ENCODE data around the gene MRFAP1.

MRFAP1 gene

DNA sequence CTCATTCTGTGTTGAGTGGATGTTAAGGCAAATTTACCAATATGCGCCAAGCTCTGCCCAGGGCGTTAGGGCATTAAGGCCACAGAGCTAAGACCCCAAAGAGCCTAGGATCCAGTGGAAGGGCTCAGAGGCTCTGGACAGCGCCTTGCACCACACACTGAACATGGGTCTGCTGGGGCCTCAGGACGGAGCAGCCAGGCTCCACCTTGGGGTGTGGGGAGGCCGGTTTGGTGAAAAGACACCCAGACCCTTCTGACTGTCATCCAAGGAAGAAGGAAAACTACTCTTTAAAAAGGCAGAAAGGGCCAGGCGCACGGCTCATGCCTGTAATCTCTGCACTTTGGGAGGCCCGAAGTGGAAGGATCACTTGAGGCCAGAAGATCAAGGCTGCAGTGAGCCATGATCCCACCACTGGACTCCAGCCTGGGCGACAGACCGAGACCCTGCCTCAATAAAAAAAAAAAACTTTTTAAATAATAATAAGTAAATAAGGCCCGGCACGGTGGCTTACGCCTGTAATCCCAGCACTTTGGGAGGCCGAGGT lies 1.3 kb upstream of the MRFAP1 start:
- WGBS (ENCODE audit: insufficient coverage), result 95% methylated on average over 7 of the region's 14 CpGs
- Histone ChIP-seq H3K27ac (ENCODE audit: insufficient read depth in 1 of 2, low read depth in 1 of 2, low read length in 2 of 2, poor library complexity in 1 of 2, severe bottlenecking in 2 of 2) (no peak overlapping the region), H3K36me3 (ENCODE audit: control insufficient read depth in 4 of 4, insufficient read depth in 4 of 4, low read length in 3 of 4) (peaks cover 7 to 21% (median 15%) of the 10 kb centered on the region in 4 experiments), H3K27me3 (replicated peaks in 2 of 5; ENCODE audit: control insufficient read depth in 4 of 5, insufficient read depth in 5 of 5, low read length in 4 of 5) (no peaks in the 10 kb centered on the region), H3K4me3 (ENCODE audit: control insufficient read depth in 1 of 7, extremely low read depth in 1 of 7, insufficient read depth in 4 of 7, low read depth in 2 of 7, low read length in 6 of 7) (no peak overlapping the region), H3K4me1 (ENCODE audit: control extremely low read depth in 1 of 4, control insufficient read depth in 4 of 4, insufficient read depth in 4 of 4, low read length in 3 of 4) (peaks cover 12 to 30% (median 19%) of the 10 kb centered on the region in 4 experiments), H3K9me3 (ENCODE audit: control extremely low read depth in 1 of 5, control insufficient read depth in 4 of 5, insufficient read depth in 2 of 5, low read depth in 1 of 5, low read length in 4 of 5) (no peaks in the 10 kb centered on the region)
- no peak for DNase-seq
- ChIA-PET POLR2A (no interaction called here), CTCF (no interaction called here)

DNA sequence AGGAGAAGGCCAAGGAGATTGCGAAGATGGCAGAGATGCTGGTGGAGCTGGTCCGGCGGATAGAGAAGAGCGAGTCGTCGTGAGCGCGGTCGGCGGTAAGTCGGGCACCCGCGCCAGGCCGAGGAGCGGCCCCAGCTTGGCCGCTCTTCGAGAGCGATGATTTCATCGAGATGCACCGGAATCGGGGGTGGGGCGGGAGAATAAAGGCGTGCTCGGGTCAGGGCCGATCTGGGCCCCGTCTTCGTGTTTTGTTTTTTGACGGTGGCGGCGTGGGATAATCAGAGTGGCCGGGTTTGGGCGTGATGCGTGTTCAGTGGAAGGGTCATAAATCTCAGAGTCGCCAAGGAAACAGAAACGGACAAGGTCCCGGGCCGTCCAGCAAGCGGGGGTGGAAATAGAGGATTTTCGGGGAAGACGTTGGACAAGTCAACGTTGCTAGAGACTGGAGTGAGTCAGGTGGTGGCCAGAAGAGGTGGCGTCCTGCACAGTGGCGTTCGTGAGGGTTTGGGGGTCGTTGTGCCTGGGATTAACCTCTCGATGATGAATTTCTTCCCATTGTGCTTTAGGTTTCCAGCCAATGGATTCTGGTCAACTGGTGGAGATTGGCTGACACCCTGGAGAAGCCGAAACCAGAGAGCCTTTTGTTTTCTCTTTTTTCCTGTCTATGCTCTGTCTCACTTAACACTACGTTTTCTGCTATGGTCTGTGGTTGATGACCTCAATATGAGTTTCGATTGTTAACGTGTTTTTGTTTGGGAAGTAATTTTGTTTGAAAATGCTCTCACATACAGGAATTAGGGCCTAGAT lies 882 bp downstream of the MRFAP1 start:
- WGBS (ENCODE audit: insufficient coverage), result under 1% methylated on average over 47 of the region's 50 CpGs

DNA sequence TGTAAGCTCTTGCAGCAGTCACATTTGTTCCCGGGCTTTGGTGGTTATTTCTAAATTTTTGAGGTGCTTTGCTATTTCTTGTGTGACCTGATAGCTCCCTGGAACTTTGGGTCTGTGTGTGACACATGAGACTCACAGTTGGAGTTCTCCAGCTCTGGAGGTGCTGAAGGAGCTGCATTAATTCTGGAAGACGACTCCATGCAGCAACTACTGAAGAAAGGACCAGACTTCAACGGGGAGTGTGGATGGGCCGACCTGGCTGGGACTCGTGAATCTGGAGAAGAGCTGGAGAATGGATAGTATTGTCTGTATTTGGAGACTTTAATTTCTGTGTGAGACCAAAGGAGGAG lies 1.5 kb downstream of the MRFAP1 start:
- H3K4me3 ChIP-seq (ENCODE audit: control insufficient read depth in 1 of 7, extremely low read depth in 1 of 7, insufficient read depth in 4 of 7, low read depth in 2 of 7, low read length in 6 of 7), result peak overlapping the region in 6 of 7 experiments; percentile 84 to 98 (median 94)
- peaks cover 7 to 21% (median 15%) of the 10 kb centered on the region in 4 experiments for H3K36me3 ChIP-seq (ENCODE audit: control insufficient read depth in 4 of 4, insufficient read depth in 4 of 4, low read length in 3 of 4)
- ChIA-PET CTCF (interaction anchor here (0.7 to 2.0 kb wide), 4 partner anchors 17 to 74 kb away, joined by 3 to 4 read pairs (median 3); partner anchors contain the start of gene BLOC1S4), POLR2A (interaction anchor here (0.6 to 1.4 kb wide), 2 partner anchors 31 to 65 kb away, joined by 5 to 9 read pairs; no protein-coding TSS in a partner anchor)
- H3K9me3 ChIP-seq (ENCODE audit: control extremely low read depth in 1 of 5, control insufficient read depth in 4 of 5, insufficient read depth in 2 of 5, low read depth in 1 of 5, low read length in 4 of 5), result no peaks in the 10 kb centered on the region
- no peak for DNase-seq
- no peaks in the 10 kb centered on the region for H3K27me3 ChIP-seq (replicated peaks in 2 of 5; ENCODE audit: control insufficient read depth in 4 of 5, insufficient read depth in 5 of 5, low read length in 4 of 5)
- WGBS (ENCODE audit: insufficient coverage), result 94% methylated on average over 3 of the region's 5 CpGs
- peak overlapping the region; percentile 27 to 98 for H3K27ac ChIP-seq (ENCODE audit: insufficient read depth in 1 of 2, low read depth in 1 of 2, low read length in 2 of 2, poor library complexity in 1 of 2, severe bottlenecking in 2 of 2)
- peaks cover 12 to 30% (median 18%) of the 10 kb centered on the region in 4 experiments for H3K4me1 ChIP-seq (ENCODE audit: control extremely low read depth in 1 of 4, control insufficient read depth in 4 of 4, insufficient read depth in 4 of 4, low read length in 3 of 4)

More for the DNA sequence above, 882 bp downstream of the MRFAP1 start:
- DNase-seq, result peak; percentile 24 to 66 (median 56)
- no peaks in the 10 kb centered on the region for H3K9me3 ChIP-seq (ENCODE audit: control extremely low read depth in 1 of 5, control insufficient read depth in 4 of 5, insufficient read depth in 2 of 5, low read depth in 1 of 5, low read length in 4 of 5)
- H3K27ac ChIP-seq (ENCODE audit: insufficient read depth in 1 of 2, low read depth in 1 of 2, low read length in 2 of 2, poor library complexity in 1 of 2, severe bottlenecking in 2 of 2), result peak overlapping the region; percentile 93 to 98
- peak overlapping the region; percentile 84 to 98 (median 93) for H3K4me3 ChIP-seq (ENCODE audit: control insufficient read depth in 1 of 7, extremely low read depth in 1 of 7, insufficient read depth in 4 of 7, low read depth in 2 of 7, low read length in 6 of 7)
- H3K36me3 ChIP-seq (ENCODE audit: control insufficient read depth in 4 of 4, insufficient read depth in 4 of 4, low read length in 3 of 4), result peaks cover 7 to 21% (median 15%) of the 10 kb centered on the region in 4 experiments
- ChIA-PET POLR2A (interaction anchor here (0.6 to 1.4 kb wide), 7 partner anchors 26 to 69 kb away, joined by 3 to 7 read pairs (median 4); partner anchors contain the start of gene MRFAP1L1), CTCF (interaction anchor here (0.6 to 2.0 kb wide), 6 partner anchors 18 to 1071 kb away, joined by 3 to 4 read pairs (median 3); partner anchors contain the start of gene BLOC1S4)
- H3K4me1 ChIP-seq (ENCODE audit: control extremely low read depth in 1 of 4, control insufficient read depth in 4 of 4, insufficient read depth in 4 of 4, low read length in 3 of 4), result peaks cover 12 to 30% (median 18%) of the 10 kb centered on the region in 4 experiments
- no peaks in the 10 kb centered on the region for H3K27me3 ChIP-seq (replicated peaks in 2 of 5; ENCODE audit: control insufficient read depth in 4 of 5, insufficient read depth in 5 of 5, low read length in 4 of 5)

DNA sequence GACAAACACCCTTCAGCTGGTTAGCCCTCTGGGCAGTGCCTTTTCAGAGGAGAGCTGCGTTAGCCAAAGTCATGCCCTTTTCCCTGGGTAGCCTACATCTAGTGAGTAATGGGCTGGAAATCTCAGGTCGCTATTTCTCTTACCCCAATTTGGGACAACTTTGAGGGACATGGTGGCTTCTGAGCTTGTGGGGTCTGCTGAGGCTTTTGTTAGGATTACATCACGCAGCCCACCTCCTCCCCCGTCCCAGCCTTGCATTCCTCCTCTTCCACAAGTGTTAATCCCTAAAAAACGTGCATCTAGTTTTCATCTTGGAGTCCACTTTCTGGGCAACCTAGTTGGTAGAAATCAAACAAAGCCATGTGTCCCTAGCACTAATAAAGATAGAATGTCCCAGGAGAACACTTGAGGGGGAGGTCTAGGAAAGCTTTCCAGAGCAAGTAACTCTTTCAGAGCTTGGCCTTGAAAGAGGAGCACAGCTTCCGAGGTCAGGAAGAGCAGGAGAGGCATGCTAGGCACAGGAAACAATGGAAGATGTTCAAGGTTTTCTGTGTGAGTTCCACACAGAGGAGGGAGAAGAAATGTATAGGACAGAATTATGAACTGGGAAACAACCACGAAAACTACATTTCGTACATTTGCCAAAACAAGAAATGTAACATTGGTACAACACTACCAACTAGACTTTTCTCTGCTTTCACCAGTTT lies 2.8 kb downstream of the MRFAP1 start:
- Histone ChIP-seq H3K27ac (ENCODE audit: insufficient read depth in 1 of 2, low read depth in 1 of 2, low read length in 2 of 2, poor library complexity in 1 of 2, severe bottlenecking in 2 of 2) (no peak overlapping the region), H3K9me3 (ENCODE audit: control extremely low read depth in 1 of 5, control insufficient read depth in 4 of 5, insufficient read depth in 2 of 5, low read depth in 1 of 5, low read length in 4 of 5) (no peaks in the 10 kb centered on the region), H3K4me1 (ENCODE audit: control extremely low read depth in 1 of 4, control insufficient read depth in 4 of 4, insufficient read depth in 4 of 4, low read length in 3 of 4) (peaks cover 12 to 30% (median 18%) of the 10 kb centered on the region in 4 experiments), H3K27me3 (replicated peaks in 2 of 5; ENCODE audit: control insufficient read depth in 4 of 5, insufficient read depth in 5 of 5, low read length in 4 of 5) (no peaks in the 10 kb centered on the region), H3K36me3 (ENCODE audit: control insufficient read depth in 4 of 4, insufficient read depth in 4 of 4, low read length in 3 of 4) (peaks cover 7 to 21% (median 15%) of the 10 kb centered on the region in 4 experiments), H3K4me3 (ENCODE audit: control insufficient read depth in 1 of 7, extremely low read depth in 1 of 7, insufficient read depth in 4 of 7, low read depth in 2 of 7, low read length in 6 of 7) (no peak overlapping the region)
- ChIA-PET CTCF (interaction anchor here (1.2 to 1.4 kb wide), 2 partner anchors 11 to 19 kb away, joined by 3 to 4 read pairs; no protein-coding TSS in a partner anchor), POLR2A (interaction anchor here (1.3 to 1.4 kb wide), 2 partner anchors 15 to 30 kb away, joined by 4 to 5 read pairs; no protein-coding TSS in a partner anchor)
- DNase-seq, result no peak
- 96% methylated on average over 5 of the region's 8 CpGs for WGBS (ENCODE audit: insufficient coverage)

DNA sequence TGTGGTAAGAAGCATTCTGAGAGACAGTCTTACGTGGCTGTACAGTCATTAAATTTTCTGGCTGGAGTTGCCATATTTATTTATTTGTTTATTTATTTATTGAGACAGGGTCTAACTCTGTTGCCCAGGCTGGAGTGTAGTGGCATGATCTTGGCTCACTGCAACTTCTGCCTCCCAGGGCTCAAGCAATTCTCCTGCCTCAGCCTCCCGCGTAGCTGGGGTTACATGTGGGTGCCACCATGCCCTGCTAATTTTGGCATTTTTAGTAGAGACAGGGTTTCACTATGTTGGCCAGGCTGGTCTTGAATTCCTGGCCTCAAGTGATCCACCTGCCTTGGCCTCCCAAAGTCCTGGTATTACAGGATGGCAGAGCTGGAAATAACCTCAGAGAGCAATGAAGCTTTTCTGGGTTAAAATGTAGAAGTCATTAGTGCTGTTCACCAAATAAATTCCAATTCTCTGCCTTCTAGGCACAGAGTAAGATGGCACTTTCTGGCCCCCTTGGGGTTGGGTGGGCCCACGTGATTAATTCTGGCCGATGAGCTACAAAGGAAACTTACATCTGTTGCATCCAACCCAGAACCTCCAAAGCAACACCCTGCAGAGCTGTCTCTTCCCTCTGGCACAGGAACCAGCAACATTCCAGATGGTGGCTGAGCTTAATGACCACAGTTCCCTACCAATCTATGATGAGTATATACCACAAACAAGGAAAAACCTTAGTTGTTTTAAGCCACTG lies 4.5 kb downstream of the MRFAP1 start:
- Histone ChIP-seq H3K27ac (ENCODE audit: insufficient read depth in 1 of 2, low read depth in 1 of 2, low read length in 2 of 2, poor library complexity in 1 of 2, severe bottlenecking in 2 of 2) (no peak overlapping the region), H3K4me1 (ENCODE audit: control extremely low read depth in 1 of 4, control insufficient read depth in 4 of 4, insufficient read depth in 4 of 4, low read length in 3 of 4) (peaks cover 12 to 28% (median 17%) of the 10 kb centered on the region in 4 experiments)

DNA sequence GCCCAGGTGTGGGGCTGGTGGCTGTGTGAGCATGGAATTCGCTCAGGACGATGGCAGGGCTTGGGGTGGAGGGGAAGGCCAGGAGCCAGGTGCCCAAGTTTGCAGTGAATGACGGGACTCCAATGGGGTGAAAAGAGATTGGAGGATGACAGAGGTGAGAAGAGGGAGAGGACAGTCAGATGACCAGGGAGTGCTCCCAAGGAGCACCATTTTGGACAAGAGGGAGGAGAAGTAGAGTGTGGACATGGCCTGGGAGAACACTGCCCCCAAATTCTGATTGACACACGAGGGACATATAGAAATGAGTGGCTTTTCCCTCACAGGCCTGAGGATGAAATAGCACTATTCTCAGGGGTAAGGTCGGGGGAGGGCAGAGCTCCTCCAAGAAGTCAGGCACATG lies 6.7 kb downstream of the MRFAP1 start:
- Histone ChIP-seq H3K36me3 (ENCODE audit: control insufficient read depth in 4 of 4, insufficient read depth in 4 of 4, low read length in 3 of 4) (peaks cover 7 to 15% (median 13%) of the 10 kb centered on the region in 4 experiments), H3K4me3 (ENCODE audit: control insufficient read depth in 1 of 7, extremely low read depth in 1 of 7, insufficient read depth in 4 of 7, low read depth in 2 of 7, low read length in 6 of 7) (no peak overlapping the region), H3K9me3 (ENCODE audit: control extremely low read depth in 1 of 5, control insufficient read depth in 4 of 5, insufficient read depth in 2 of 5, low read depth in 1 of 5, low read length in 4 of 5) (peaks cover 0 to 6% (median 0%) of the 10 kb centered on the region in 5 experiments), H3K4me1 (ENCODE audit: control extremely low read depth in 1 of 4, control insufficient read depth in 4 of 4, insufficient read depth in 4 of 4, low read length in 3 of 4) (peaks cover 3 to 10% (median 6%) of the 10 kb centered on the region in 4 experiments), H3K27ac (ENCODE audit: insufficient read depth in 1 of 2, low read depth in 1 of 2, low read length in 2 of 2, poor library complexity in 1 of 2, severe bottlenecking in 2 of 2) (no peak overlapping the region), H3K27me3 (replicated peaks in 2 of 5; ENCODE audit: control insufficient read depth in 4 of 5, insufficient read depth in 5 of 5, low read length in 4 of 5) (no peaks in the 10 kb centered on the region)
- ChIA-PET POLR2A (interaction anchor here (0.7 kb wide), 1 partner anchor 15 kb away, joined by 4 read pairs; no protein-coding TSS in a partner anchor), CTCF (interaction anchor here (1.8 kb wide), 1 partner anchor 12 kb away, joined by 5 read pairs; no protein-coding TSS in a partner anchor)
- no peak for DNase-seq
- WGBS (ENCODE audit: insufficient coverage), result 100% methylated on average over 4 of the region's 5 CpGs

More for the DNA sequence above, 4.5 kb downstream of the MRFAP1 start:
- Histone ChIP-seq H3K36me3 (ENCODE audit: control insufficient read depth in 4 of 4, insufficient read depth in 4 of 4, low read length in 3 of 4) (peaks cover 7 to 21% (median 15%) of the 10 kb centered on the region in 4 experiments), H3K4me3 (ENCODE audit: control insufficient read depth in 1 of 7, extremely low read depth in 1 of 7, insufficient read depth in 4 of 7, low read depth in 2 of 7, low read length in 6 of 7) (no peak overlapping the region), H3K27me3 (replicated peaks in 2 of 5; ENCODE audit: control insufficient read depth in 4 of 5, insufficient read depth in 5 of 5, low read length in 4 of 5) (no peaks in the 10 kb centered on the region), H3K9me3 (ENCODE audit: control extremely low read depth in 1 of 5, control insufficient read depth in 4 of 5, insufficient read depth in 2 of 5, low read depth in 1 of 5, low read length in 4 of 5) (peaks cover 0 to under 1% (median 0%) of the 10 kb centered on the region in 5 experiments)
- ChIA-PET CTCF (interaction anchor here (0.6 to 1.7 kb wide), 4 partner anchors 13 to 19 kb away, joined by 3 to 6 read pairs (median 4); no protein-coding TSS in a partner anchor), POLR2A (no interaction called here)
- WGBS (ENCODE audit: insufficient coverage), result 95% methylated on average over 4 of the region's 5 CpGs
- no peak for DNase-seq
